ENCODE results near the gene SRRM3.

Gene SRRM3

DNA sequence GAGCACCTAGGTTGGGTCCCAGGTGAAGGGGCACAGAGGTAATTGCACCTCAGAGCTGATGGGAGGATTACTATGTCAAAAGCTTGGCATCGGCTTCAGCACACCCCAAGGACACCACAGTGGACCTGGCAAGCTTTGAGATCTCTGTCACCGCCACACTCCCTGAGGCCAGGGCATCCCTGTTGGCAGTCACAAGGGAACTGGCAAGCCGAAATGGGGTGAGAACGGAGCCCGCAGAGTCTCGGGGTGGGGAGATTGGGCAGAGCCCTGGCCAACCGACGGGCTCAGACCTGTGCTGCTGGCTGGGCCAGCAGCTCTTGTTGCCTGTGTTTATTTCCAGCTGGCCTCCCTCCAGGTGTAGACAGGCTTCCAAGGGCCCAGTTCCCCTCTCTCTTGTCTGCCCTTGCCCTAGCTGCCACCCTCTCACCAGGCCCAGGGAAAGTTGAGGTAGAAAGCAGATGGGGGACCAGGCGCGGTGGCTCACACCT is 103.2 kb downstream of the SRRM3 start:
- in situ Hi-C loops (cut with HindIII; ENCODE audit: low sequenced_read_pairs) = loop anchor here (25.0 kb wide), 1 partner anchor 93 kb away; the partner anchor contains the start of gene SRRM3

DNA sequence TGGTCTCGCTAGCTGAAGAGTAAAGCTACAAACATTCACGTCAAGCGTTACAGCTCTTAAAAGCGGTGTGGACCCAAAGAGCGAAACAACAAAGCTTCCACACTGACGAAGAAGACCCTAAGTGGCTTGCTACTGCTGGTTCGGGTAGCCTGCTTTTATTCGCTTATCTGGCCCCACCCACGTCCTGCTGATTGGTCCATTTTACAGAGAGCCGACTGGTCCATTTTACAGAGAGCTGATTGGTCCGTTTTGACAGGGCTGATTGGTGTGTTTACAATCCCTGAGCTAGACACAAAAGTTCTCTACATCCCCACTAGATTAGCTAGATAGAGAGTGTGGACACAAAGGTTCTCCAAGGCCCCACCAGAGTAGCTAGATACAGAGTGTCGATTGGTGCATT is 107.2 kb downstream of the SRRM3 start:
- in situ Hi-C loops (cut with HindIII; ENCODE audit: low sequenced_read_pairs) = loop anchor here (25.0 kb wide), 1 partner anchor 97 kb away; the partner anchor contains the start of gene SRRM3

DNA sequence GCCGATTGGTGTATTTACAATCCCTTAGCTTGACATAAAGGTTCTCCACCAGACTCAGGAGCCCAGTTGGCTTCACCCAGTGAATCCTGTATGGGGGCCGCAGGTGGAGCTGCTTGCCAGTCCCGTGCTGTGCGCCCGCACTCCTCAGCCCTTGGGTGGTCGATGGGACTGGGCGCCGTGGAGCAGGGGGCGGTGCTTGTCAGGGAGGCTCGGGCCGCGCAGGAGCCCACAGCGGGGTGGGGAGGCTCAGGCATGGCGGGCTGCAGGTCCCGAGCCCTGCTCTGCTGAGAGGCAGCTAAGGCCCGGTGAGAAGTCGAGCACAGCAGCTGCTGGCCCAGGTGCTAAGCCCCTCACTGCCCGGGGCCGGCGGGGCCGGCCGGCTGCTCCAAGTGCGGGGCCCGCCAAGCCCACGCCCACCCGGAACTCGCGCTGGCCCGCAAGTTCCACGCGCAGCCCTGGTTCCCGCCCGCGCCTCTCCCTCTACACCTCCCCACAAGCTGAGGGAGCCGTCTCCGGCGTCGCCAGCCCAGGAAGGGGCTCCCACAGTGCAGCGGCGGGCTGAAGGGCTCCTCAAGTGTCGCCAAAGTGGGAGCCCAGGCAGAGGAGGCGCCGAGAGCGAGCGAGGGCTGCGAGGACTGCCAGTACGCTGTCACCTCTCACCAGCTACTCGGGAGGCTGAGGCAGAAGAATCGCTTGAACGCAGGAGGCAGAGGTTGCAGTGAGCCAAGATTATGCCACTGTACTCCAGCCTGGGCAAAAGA is 107.8 kb downstream of the SRRM3 start:
- in situ Hi-C loops (cut with HindIII; ENCODE audit: low sequenced_read_pairs) = loop anchor here (25.0 kb wide), 1 partner anchor 97 kb away; the partner anchor contains the start of gene SRRM3

DNA sequence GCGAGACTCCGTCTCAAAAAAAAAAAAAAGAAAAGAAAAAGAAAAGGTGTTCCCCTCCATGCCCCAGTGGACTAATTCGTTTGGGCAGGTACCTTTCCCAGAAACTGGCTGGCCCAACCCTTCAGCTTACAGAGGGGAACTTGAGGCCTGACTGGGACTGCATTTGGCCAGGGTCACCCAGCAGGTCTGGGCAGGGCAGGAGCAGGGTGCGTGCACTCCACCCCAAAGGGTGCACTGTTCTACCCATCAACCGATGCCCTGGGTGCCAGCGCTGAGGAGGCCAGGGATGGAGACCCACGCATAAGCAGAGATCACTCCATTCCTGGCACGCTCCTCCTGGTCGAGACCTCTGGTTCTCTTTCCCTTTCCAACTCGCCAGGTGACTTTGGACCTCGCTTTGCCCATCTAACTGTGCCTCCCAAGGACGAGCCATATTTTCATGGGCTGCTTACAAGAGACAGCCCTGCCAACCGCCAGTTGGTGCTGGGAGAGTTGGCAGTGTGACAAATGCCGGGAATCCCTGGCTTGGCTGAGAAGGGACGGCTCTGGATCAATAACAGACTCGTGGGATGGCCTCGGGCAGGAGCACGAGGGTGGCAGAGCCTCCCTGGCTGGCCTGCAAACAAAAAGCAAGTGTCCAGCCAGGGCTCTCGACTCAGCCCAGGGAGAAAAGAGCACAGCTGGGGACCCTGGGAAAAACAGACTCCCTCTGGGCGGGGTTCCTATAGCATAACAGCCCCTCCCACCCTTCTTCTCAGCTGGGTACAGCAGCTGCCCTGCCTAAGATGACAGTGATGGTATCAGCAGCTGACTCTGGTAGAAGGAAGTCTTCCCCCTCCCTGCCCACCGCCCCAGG is 108.6 kb downstream of the SRRM3 start:
- in situ Hi-C loops (cut with HindIII; ENCODE audit: low sequenced_read_pairs) = loop anchor here (25.0 kb wide), 1 partner anchor 98 kb away; the partner anchor contains the start of gene SRRM3

GRCh38 chr7:76311838-76312237 is 110.1 kb downstream of the SRRM3 start:
- in situ Hi-C loops (cut with HindIII; ENCODE audit: low sequenced_read_pairs) = loop anchor here (25.0 kb wide), 1 partner anchor 100 kb away; the partner anchor contains the start of gene SRRM3

DNA sequence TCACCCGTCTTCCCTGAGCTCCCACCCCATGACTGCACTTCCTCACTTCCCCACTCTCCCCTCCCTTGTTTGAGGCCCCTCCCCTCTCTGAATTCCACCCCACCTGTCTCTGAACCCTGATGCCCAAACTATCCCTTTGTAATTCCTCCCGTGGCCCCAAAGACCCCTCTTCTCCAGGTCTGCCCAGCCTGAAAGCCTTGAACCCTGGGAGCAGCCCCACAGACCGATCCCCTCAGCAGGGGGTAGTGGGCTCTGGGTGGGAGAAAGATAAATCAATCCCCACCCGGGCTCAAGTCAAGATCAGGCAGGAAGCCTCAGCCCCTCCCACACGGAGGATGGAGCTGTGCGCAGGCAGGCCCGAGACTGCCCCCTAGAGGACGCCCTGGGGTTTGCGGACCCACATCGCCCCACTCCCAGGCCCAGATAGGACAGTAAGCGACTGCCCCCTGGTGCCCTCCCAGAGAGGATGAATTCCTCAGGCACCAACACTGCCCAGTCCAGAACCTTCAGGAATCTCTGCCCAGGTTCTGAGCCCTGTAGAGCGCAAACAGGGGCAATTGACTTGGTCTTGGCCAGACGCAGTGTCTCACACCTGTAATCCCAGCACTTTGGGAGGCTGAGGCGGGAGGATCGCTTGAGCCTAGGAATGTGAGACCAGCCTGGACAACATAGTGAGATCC is 112.5 kb downstream of the SRRM3 start:
- in situ Hi-C loops (cut with HindIII; ENCODE audit: low sequenced_read_pairs) = loop anchor here (25.0 kb wide), 1 partner anchor 102 kb away; the partner anchor contains the start of gene SRRM3

GRCh38 chr7:76314740-76315139 is 113.0 kb downstream of the SRRM3 start:
- in situ Hi-C loops (cut with HindIII; ENCODE audit: low sequenced_read_pairs) = loop anchor here (25.0 kb wide), 1 partner anchor 102 kb away; the partner anchor contains the start of gene SRRM3

DNA sequence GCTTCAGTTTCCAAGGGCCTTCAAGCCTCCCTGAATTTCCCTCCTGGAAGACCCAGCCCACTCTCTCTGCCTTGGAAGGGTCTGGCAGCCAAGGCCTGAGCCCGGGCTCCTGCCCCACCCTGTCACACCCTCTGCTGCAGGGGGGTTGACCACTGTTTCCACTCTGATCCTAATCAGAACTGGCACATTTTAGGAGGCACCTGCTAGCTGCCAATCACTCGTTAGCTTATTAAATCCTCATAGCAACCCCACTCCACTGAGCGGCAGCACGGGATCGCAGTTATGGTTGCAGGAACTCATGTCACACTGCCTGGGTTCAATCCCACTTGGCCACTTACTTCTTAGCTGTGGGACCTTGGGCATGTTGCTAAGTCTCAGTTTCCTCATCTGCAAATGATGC is 113.7 kb downstream of the SRRM3 start:
- in situ Hi-C loops (cut with HindIII; ENCODE audit: low sequenced_read_pairs) = loop anchor here (25.0 kb wide), 1 partner anchor 103 kb away; the partner anchor contains the start of gene SRRM3

DNA sequence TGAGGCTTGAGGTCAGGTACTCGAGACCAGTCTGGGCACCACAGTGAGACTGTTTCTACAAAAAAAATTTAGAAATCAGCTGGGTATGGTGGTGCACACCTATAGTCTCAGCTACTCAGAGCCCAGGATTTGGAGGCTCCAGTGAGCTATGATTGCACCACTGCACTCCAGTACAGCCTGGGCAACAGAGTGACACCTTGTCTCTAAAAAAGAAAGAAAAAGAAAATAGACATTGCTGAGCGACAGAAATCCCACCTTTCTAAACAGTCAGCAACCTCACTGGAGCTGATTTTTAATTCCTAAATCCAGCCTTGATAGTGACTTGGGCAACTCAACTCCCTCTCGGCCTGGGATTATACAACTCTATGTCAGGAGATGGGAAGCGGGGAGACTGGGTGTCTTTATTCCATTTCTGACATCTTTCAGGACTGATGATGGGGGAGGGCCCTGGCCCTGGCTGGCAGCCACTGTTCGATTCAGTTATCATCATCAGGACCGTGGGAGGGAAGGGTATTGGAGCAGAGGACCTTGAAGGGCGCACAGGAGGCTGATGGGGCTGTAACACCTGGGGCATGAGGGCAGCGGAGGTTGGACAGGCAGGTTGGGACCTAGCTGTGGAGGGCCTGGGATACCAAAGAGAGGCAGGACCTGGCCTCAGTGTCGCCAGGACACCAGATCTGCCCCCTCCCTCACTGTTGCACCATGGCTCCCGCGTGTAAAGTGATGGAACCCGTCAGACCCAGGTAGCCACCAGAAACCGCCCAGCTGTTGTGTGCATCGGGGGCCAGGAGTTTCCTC is 115.5 kb downstream of the SRRM3 start:
- in situ Hi-C loops (cut with HindIII; ENCODE audit: low sequenced_read_pairs) = loop anchor here (25.0 kb wide), 1 partner anchor 105 kb away; the partner anchor contains the start of gene SRRM3

DNA sequence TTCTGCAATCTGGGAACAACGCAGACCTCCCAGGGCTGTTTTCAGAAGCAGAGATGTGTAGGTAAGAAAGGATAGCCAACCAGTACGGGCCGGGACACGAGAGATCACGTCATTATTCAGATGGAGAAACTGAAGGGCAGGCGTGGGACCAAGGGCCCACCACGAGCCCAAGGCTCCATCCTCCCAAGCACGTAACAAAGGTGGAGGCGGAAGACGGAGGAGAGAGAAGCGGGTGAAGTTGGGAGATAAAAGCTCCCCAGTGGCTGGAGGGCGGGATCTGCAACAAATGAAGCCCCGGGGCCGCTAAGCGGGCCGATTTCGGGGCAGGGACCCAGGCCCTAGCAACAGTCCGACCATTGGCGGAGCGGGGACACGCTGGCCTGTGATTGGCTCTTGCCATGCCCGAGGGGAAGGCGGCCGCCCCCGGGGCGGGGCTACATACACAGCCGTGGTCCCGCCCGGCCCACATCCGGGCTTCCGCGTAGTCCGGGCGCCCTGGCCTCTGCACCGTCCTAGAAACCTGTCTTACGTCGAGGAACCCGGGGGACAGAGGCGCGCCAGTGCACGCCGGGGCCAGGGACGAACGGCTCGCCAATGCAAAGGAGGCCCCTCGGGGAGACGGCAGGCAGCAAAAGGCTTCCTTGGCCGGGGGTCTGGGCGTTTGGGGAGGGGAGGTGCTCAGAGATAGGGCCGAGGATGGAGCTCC is 116.2 kb downstream of the SRRM3 start:
- in situ Hi-C loops (cut with HindIII; ENCODE audit: low sequenced_read_pairs) = loop anchor here (25.0 kb wide), 1 partner anchor 106 kb away; the partner anchor contains the start of gene SRRM3

- in situ Hi-C loops (cut with HindIII; ENCODE audit: low sequenced_read_pairs) = loop anchor here (25.0 kb wide), 1 partner anchor 106 kb away; the partner anchor contains the start of gene SRRM3
These were observed 117.0 kb downstream of the SRRM3 start for GRCh38 chr7:76318488-76319353.

DNA sequence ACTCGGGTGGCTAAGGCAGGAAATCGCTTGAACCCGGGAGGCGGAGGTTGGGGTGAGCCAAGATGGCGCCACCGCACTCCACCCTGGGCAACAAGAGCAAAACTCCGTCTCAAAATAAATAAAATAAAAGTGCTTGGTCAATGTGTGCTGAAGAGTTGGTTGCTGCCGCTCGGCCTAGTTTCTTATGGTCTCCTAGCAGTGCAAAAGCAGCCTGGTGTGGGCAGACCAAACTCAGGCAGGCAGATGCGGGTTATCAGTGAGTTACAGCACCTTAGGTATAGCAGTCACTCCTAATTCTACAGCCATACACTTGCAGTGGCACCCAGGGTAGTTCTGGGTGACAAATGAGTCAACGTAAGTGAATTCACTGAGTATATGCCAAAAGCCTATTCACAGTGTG is 123.4 kb downstream of the SRRM3 start:
- in situ Hi-C loops (cut with HindIII; ENCODE audit: low sequenced_read_pairs) = loop anchor here (10.0 kb wide), 1 partner anchor 100 kb away; the partner anchor contains the start of gene ZP3

DNA sequence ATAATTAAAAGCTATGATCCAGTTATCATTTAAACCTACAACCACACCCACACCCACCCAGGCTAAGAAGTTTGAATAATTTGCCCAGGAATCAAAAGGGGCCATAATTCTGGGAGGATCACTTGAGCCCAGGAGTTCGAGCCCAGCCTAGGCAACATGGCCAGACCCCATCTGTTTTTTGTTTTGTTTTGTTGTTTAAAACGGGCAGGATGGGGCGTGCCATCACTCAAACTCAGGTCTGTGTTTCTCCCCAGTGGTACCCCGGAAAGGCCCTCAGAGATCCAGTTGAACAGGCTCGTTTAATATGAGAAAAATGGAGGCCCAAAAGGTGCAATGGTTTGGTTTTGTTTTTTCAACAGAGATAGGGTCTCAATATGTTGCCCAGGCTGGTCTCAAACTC is 124.1 kb downstream of the SRRM3 start:
- in situ Hi-C loops (cut with HindIII; ENCODE audit: low sequenced_read_pairs) = loop anchor here (10.0 kb wide), 1 partner anchor 99 kb away; the partner anchor contains the start of gene ZP3

DNA sequence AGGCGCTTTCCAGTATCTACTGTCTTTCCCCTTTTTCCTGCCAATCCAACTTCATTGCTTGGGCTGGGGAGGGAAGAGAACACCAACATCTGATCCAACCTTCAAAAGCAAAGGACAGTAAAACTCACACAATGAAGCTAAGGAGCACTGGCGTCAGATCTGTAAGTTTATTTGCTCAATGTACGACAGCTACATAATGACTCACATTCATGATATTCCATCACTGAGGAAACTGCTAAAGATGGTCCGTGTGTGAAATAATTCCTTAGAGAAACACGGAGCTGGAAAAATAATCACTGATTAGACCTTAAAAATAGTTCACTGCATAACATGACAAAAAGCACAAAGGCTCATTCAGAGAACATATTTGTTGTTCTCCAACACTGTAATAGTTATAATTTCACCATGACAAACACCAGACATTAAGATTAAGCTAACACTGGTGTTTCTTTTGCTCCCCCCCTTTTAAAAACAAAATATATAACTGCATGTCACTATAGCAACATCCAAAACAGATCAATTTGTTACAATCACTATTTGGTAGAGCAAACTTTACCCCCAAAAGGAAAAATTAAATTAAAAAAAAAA is 125.0 kb downstream of the SRRM3 start:
- in situ Hi-C loops (cut with HindIII; ENCODE audit: low sequenced_read_pairs) = loop anchor here (10.0 kb wide), 1 partner anchor 98 kb away; the partner anchor contains the start of gene ZP3

DNA sequence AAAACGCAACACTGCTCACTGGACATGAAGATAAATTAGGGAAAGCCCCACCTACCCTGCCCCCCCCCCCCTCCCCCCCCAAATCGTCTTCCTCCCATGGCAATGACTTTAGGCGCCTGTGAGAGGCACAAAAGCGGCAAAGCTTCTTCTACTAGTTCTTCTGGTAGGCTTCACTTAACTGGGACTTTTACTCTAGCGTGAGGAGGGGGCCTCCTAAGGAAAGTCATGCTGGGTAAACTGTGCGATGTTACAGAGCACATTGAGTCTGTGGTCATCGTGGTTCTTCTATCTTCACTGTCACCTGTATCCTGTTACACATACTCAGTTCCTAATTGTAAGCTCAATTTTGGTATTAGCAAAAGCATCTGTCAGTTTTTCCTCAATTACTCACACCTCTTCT is 125.9 kb downstream of the SRRM3 start:
- in situ Hi-C loops (cut with HindIII; ENCODE audit: low sequenced_read_pairs) = loop anchor here (10.0 kb wide), 1 partner anchor 97 kb away; the partner anchor contains the start of gene ZP3

GRCh38 chr7:76328389-76328788 is 126.7 kb downstream of the SRRM3 start:
- in situ Hi-C loops (cut with HindIII; ENCODE audit: low sequenced_read_pairs) = loop anchor here (10.0 kb wide), 1 partner anchor 96 kb away; the partner anchor contains the start of gene ZP3

DNA sequence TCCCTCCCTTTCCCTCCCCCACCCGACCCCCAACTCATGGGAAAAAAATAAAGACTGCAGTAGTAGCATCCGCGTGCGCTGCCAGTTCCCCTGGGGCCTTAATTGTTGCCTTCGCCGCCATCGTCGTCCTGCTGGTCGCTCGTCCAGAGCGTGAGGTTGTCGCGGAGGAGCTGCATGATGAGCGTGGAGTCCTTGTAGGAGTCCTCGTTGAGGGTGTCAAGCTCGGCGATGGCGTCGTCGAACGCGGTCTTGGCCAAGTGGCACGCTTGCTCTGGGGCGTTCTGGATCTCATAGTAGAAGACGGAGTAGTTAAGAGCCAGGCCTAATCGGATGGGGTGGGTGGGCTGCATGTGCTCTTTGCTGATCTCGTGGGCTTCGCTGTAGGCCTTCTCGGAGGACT is 127.8 kb downstream of the SRRM3 start:
- in situ Hi-C loops (cut with HindIII; ENCODE audit: low sequenced_read_pairs) = loop anchor here (10.0 kb wide), 1 partner anchor 95 kb away; the partner anchor contains the start of gene ZP3
